H1 (cell line): ENCODE results near the gene RAI14. TPM values are rescaled to one million over a fixed set of nuclear protein-coding genes. Genes with fewer than 3 reads are reported as not detected.
A peak's percentile ranks its signal among the peaks of the same experiment; 100 is the strongest.

Experiments used
- CTCF ChIA-PET: fragments of 300-600 bp; sonication (Branson Sonifier 250); formaldehyde crosslinking; loops from one replicate; lab custom pipeline; 2021; ENCODE audit not compliant: partially characterized antibody; lab: Charles Lee
- POLR2A ChIA-PET: fragments of 300-600 bp; sonication (Branson Sonifier 250); formaldehyde crosslinking; loops from one replicate; lab custom pipeline; 2021; ENCODE audit warnings: inconsistent platforms; ENCODE audit not compliant: partially characterized antibody; lab: Charles Lee
- DNase-seq, 2 experiments: peaks; one replicate each; pipeline versions ENCODE4 v3.0.0 to v3.0.0-alpha.2; 2010 to 2022; ENCODE audit warnings: low spot score in 2 of 2, low read depth in 1 of 2, mixed read lengths in 1 of 2
- FAIRE-seq: peaks from 2 replicates; lab custom pipeline; 2011; peaks lifted over from hg19 to GRCh38; lab: Jason Lieb, UNC
- H2AFZ ChIP-seq: 2 replicates; pipeline ENCODE4 v1.8.1; 2012; ENCODE audit warnings: low read length, inconsistent platforms
- H2AK5ac ChIP-seq: 2 replicates; pipeline ENCODE4 v1.6.1; 2013; ENCODE audit warnings: low read depth, low read length
- H2BK120ac ChIP-seq: replicated peaks from 2 replicates; pipeline ENCODE3; 2013; ENCODE audit warnings: low read depth, low read length, inconsistent platforms
- H2BK12ac ChIP-seq: 2 replicates; pipeline ENCODE4 v1.6.1; 2013; ENCODE audit warnings: low read depth, low read length
- H2BK15ac ChIP-seq: 2 replicates; pipeline ENCODE4 v1.6.1; 2013; ENCODE audit warnings: low read length
- H2BK20ac ChIP-seq: 2 replicates; pipeline ENCODE4 v1.6.1; 2013; ENCODE audit warnings: low read length
- H2BK5ac ChIP-seq: 2 replicates; pipeline ENCODE4 v1.6.1; 2013; ENCODE audit warnings: low read depth, low read length
- H3K14ac ChIP-seq: 2 replicates; pipeline ENCODE4 v1.6.1; 2013; ENCODE audit warnings: inconsistent platforms; ENCODE audit not compliant: insufficient read length
- H3K18ac ChIP-seq: 2 replicates; pipeline ENCODE4 v1.6.1; 2013; ENCODE audit warnings: low read length; ENCODE audit errors: extremely low read depth
- H3K23ac ChIP-seq: 2 replicates; pipeline ENCODE4 v1.6.1; 2013; ENCODE audit warnings: inconsistent platforms; ENCODE audit not compliant: insufficient read length
- H3K23me2 ChIP-seq: 2 replicates; pipeline ENCODE4 v1.6.1; 2013; ENCODE audit warnings: low read depth, low read length
- H3K27ac ChIP-seq: 2 replicates; pipeline ENCODE4 v1.6.1; 2011; ENCODE audit warnings: low read depth, low read length, inconsistent platforms
- H3K27me3 ChIP-seq, 4 experiments: replicated peaks in 1 of 4; 1 replicate in 1 of 4; 2 replicates in 3 of 4; pipeline versions ENCODE4 v1.6.1 to v1.8.1; 2011 to 2013; ENCODE audit warnings: low read length in 3 of 4, mild to moderate bottlenecking in 3 of 4, inconsistent platforms in 2 of 4, mixed read lengths in 2 of 4, moderate library complexity in 1 of 4; ENCODE audit not compliant: control insufficient read depth in 3 of 4, insufficient read depth in 3 of 4; ENCODE audit errors: extremely low read depth in 1 of 4
- H3K36me3 ChIP-seq, 4 experiments: 2 replicates each; pipeline versions ENCODE4 v1.6.1 to v1.8.1; 2011 to 2013; ENCODE audit warnings: mild to moderate bottlenecking in 4 of 4, low read length in 3 of 4, moderate library complexity in 2 of 4, control low read depth in 1 of 4, inconsistent platforms in 1 of 4; ENCODE audit not compliant: insufficient read depth in 4 of 4, control insufficient read depth in 2 of 4
- H3K4ac ChIP-seq: replicated peaks from 2 replicates; pipeline ENCODE3; 2013; ENCODE audit warnings: low read length, low read depth, mixed read lengths, inconsistent platforms; ENCODE audit not compliant: insufficient read length
- H3K4me1 ChIP-seq, 4 experiments: replicated peaks in 1 of 4; 1 replicate in 1 of 4; 2 replicates in 3 of 4; pipeline versions ENCODE4 v1.6.1 to v1.8.1; 2011 to 2013; ENCODE audit warnings: low read length in 3 of 4, inconsistent platforms in 2 of 4, mixed read lengths in 1 of 4; ENCODE audit not compliant: insufficient read depth in 4 of 4, control insufficient read depth in 3 of 4
- H3K4me2 ChIP-seq, 2 experiments: 2 replicates each; pipeline versions ENCODE4 v1.6.1 to v1.8.1; 2011 to 2013; ENCODE audit warnings: low read depth in 2 of 2, low read length in 2 of 2, control low read depth in 1 of 2, inconsistent platforms in 1 of 2, mild to moderate bottlenecking in 1 of 2; ENCODE audit not compliant: insufficient read depth in 1 of 2
- H3K4me3 ChIP-seq, 4 experiments: fragments of 200-600, 300-600 bp in 1 of 4; sonication (generic), shearing (Covaris generic), sonication (Bioruptor Twin) in 1 of 4; 2 replicates each; pipeline versions ENCODE4 v1.5.1 to v1.8.1; 2011 to 2016; ENCODE audit warnings: low read length in 4 of 4, low read depth in 3 of 4, control low read depth in 2 of 4, inconsistent platforms in 2 of 4, mild to moderate bottlenecking in 2 of 4, mixed read lengths in 1 of 4, moderate library complexity in 1 of 4; ENCODE audit not compliant: insufficient read depth in 2 of 4; ENCODE audit errors: extremely low read depth in 1 of 4
- H3K56ac ChIP-seq: replicated peaks from 2 replicates; pipeline ENCODE3; 2013; ENCODE audit warnings: low read depth, mild to moderate bottlenecking, mixed read lengths, low read length, inconsistent platforms; ENCODE audit not compliant: insufficient read length
- H3K79me1 ChIP-seq: 2 replicates; pipeline ENCODE4 v1.6.1; 2013; ENCODE audit warnings: low read depth, low read length, control low read depth
- H3K79me2 ChIP-seq, 2 experiments: 2 replicates each; pipeline versions ENCODE4 v1.6.1 to v1.8.1; 2012 to 2013; ENCODE audit warnings: low read length in 2 of 2, mild to moderate bottlenecking in 2 of 2, inconsistent platforms in 1 of 2; ENCODE audit not compliant: insufficient read depth in 2 of 2, control insufficient read depth in 1 of 2
- H3K9ac ChIP-seq, 4 experiments: replicated peaks in 1 of 4; 1 replicate in 1 of 4; 2 replicates in 3 of 4; pipeline versions ENCODE4 v1.6.1 to v1.8.1; 2011 to 2013; ENCODE audit warnings: low read depth in 3 of 4, low read length in 3 of 4, control low read depth in 2 of 4, mild to moderate bottlenecking in 2 of 4, moderate library complexity in 2 of 4, inconsistent platforms in 1 of 4; ENCODE audit errors: extremely low read depth in 1 of 4
- H3K9me3 ChIP-seq, 2 experiments: 2 replicates each; pipeline versions ENCODE4 v1.6.1 to v1.8.1; 2012 to 2013; ENCODE audit warnings: mild to moderate bottlenecking in 2 of 2, moderate library complexity in 2 of 2, control low read depth in 1 of 2, inconsistent platforms in 1 of 2, low read depth in 1 of 2, low read length in 1 of 2, mixed read lengths in 1 of 2; ENCODE audit not compliant: insufficient read depth in 2 of 2
- H4K20me1 ChIP-seq, 2 experiments: replicated peaks in 1 of 2; 2 replicates each; pipeline versions ENCODE3 to v1.8.1; 2011 to 2013; ENCODE audit warnings: inconsistent platforms in 2 of 2, low read length in 2 of 2, mild to moderate bottlenecking in 1 of 2; ENCODE audit not compliant: insufficient read depth in 2 of 2, control insufficient read depth in 1 of 2
- H4K5ac ChIP-seq: 2 replicates; pipeline ENCODE4 v1.6.1; 2013; ENCODE audit warnings: low read length, low read depth, mixed read lengths, inconsistent platforms; ENCODE audit not compliant: insufficient read length
- H4K8ac ChIP-seq: 2 replicates; pipeline ENCODE4 v1.8.0; 2013; ENCODE audit warnings: mild to moderate bottlenecking, moderate library complexity, low read length, inconsistent platforms; ENCODE audit not compliant: insufficient read depth; ENCODE audit errors: extremely low read depth
- H4K91ac ChIP-seq: replicated peaks from 2 replicates; pipeline ENCODE3; 2013; ENCODE audit warnings: low read length, mixed read lengths, inconsistent platforms; ENCODE audit not compliant: insufficient read length
- BACH1 ChIP-seq: IDR thresholded peaks from 2 replicates; pipeline ENCODE4 v1.6.1; 2012; ENCODE audit warnings: low read length, improper control_type of control experiment
- BRCA1 ChIP-seq: IDR thresholded peaks from 2 replicates; pipeline ENCODE4 v1.6.1; 2012; ENCODE audit warnings: low read depth, low read length, improper control_type of control experiment
- CEBPB ChIP-seq: IDR thresholded peaks from 2 replicates; pipeline ENCODE4 v1.6.1; 2012; ENCODE audit warnings: low read depth, low read length
- GABPA ChIP-seq: IDR thresholded peaks from 2 replicates; pipeline ENCODE4 v1.6.1; 2011; ENCODE audit warnings: mild to moderate bottlenecking, low read length, moderate library complexity, borderline replicate concordance; ENCODE audit not compliant: insufficient read depth
- HDAC2 ChIP-seq, 2 experiments: fragments of 300-600 bp in 1 of 2; sonication (generic) in 1 of 2; IDR thresholded peaks; 2 replicates each; pipeline ENCODE4 v1.6.1; 2011 to 2012; ENCODE audit warnings: low read depth in 2 of 2, low read length in 2 of 2, mild to moderate bottlenecking in 2 of 2, moderate library complexity in 2 of 2, borderline replicate concordance in 1 of 2, inconsistent platforms in 1 of 2
- JUND ChIP-seq: IDR thresholded peaks from 2 replicates; pipeline ENCODE4 v1.6.1; 2011; ENCODE audit warnings: mild to moderate bottlenecking, improper control_type of control experiment, low read length
- KDM5A ChIP-seq: fragments of 200-600 bp; IDR thresholded peaks from 2 replicates; pipeline ENCODE4 v1.7.1; 2012; ENCODE audit warnings: mild to moderate bottlenecking, low read length, inconsistent platforms, mixed read lengths
- MAX ChIP-seq: IDR thresholded peaks from 2 replicates; pipeline ENCODE4 v1.6.1; 2012; ENCODE audit warnings: inconsistent platforms
- PHF8 ChIP-seq: fragments of 200-600 bp; sonication (generic); conservative IDR thresholded peaks from 2 replicates; pipeline ENCODE4 v1.7.1; 2012; ENCODE audit warnings: low read depth, mild to moderate bottlenecking, inconsistent platforms, low read length, moderate library complexity
- RFX5 ChIP-seq: IDR thresholded peaks from 2 replicates; pipeline ENCODE4 v1.6.1; 2011; ENCODE audit warnings: low read depth, low read length, improper control_type of control experiment, borderline replicate concordance
- SUZ12 ChIP-seq: fragments of 200-600 bp; sonication (generic); IDR thresholded peaks from 2 replicates; pipeline ENCODE4 v1.6.1; 2012; ENCODE audit warnings: mild to moderate bottlenecking, inconsistent platforms, low read length, moderate library complexity, mixed read lengths
- TAF1 ChIP-seq: IDR thresholded peaks from 2 replicates; pipeline ENCODE4 v1.6.1; 2011; ENCODE audit warnings: mild to moderate bottlenecking, low read depth, low read length
- ZNF274 ChIP-seq: IDR thresholded peaks from 2 replicates; pipeline ENCODE4 v1.7.0; 2012; ENCODE audit warnings: low read length, borderline replicate concordance; ENCODE audit errors: extremely low read depth
- WGBS, 2 experiments: shearing (Covaris generic) in 1 of 2; methylation state at CpG; one replicate each; pipeline versions ENCODE4 v1.1.6 to v1.1.7; 2013 to 2015; ENCODE audit warnings: low lambda C conversion rate in 2 of 2, mixed read lengths in 2 of 2, inconsistent platforms in 1 of 2, low coverage in 1 of 2, missing lambda C conversion rate in 1 of 2; ENCODE audit not compliant: insufficient replicate concordance in 2 of 2, insufficient coverage in 1 of 2, insufficient read length in 1 of 2; ENCODE audit errors: extremely low coverage in 1 of 2, missing lambda C conversion rate in 1 of 2; 5-methylcytosine and 5-hydroxymethylcytosine counted together
- polyA plus RNA-seq, 7 experiments: library from polyadenylated mRNA; depleted of rRNA in 3 of 7; stranded (reverse) in 5 of 7; unstranded in 2 of 7; fragments of >200 nt in 5 of 7; fragments of 200-250 nt in 2 of 7; gene quantifications; 1 replicate in 5 of 7; 2 replicates in 1 of 7; 4 replicates in 1 of 7; pipeline versions ENCODE4 v1.2.1 to v1.2.3, GENCODE V29; 2011 to 2013; ENCODE audit warnings: missing spikeins in 2 of 7, mixed read lengths in 2 of 7
- total RNA-seq: library from RNA; stranded (reverse); fragmentation: NEBNext Ultra II Directional; extraction: Animal tissue kit (Norgen Biotek cat#: 25700); gene quantifications from 2 replicates; pipeline ENCODE4 v1.2.1, GENCODE V29; 2021

The RAI14 gene
- total and polyA plus RNA-seq, 2 of the 8 experiments (the other 6 are each of a cell fraction or from before 2014, with no cell fraction given) = 48.4 to 210 TPM

- CTCF ChIA-PET = no interaction called here
- Histone ChIP-seq H3K56ac (no peak overlapping the region), H4K5ac (no peak overlapping the region), H3K23ac (no peak overlapping the region), H3K4me3 (no peak overlapping the region), H3K14ac (no peak overlapping the region), H2BK15ac (no peak overlapping the region), H4K20me1 (no peaks in the 10 kb centered on the region), H3K79me2 (no peaks in the 10 kb centered on the region), H2AFZ (no peak overlapping the region), H3K36me3 (no peaks in the 10 kb centered on the region), H2AK5ac (no peak overlapping the region), H3K9me3 (no peaks in the 10 kb centered on the region), H2BK120ac (no peak overlapping the region), H3K4me1 (peaks cover 2 to 7% (median 3%) of the 10 kb centered on the region in 4 experiments; a peak in 4 of 7 replicates), H3K27me3 (no peaks in the 10 kb centered on the region), H3K18ac (no peak overlapping the region), H3K27ac (no peak overlapping the region), H3K4me2 (peak overlapping the region in 1 of 2 experiments; percentile 19; a peak in 1 of 4 replicates), H2BK12ac (peak overlapping the region; percentile 93; the same call in 1 of the 2 replicates), H3K23me2 (0 out of 2 replicates have a peak, but pooled peaks cover 4% of the 10 kb centered on the region), H2BK5ac (peak overlapping the region; percentile 58; the same call in 1 of the 2 replicates), H3K9ac (no peak overlapping the region), H3K4ac (no peak overlapping the region), H4K8ac (no peak overlapping the region), H4K91ac (no peak overlapping the region), H2BK20ac (no peak overlapping the region), H3K79me1 (no peaks in the 10 kb centered on the region)
- WGBS, 2 experiments = 60% methylated on average over 6 of the region's 6 CpGs; no CpG with 5 or more reads in 1 of the 2 experiments
- TF ChIP-seq MAX = no peak
- TF ChIP-seq BRCA1 = no peak
- TF ChIP-seq SUZ12 = no peak
- TF ChIP-seq TAF1 = no peak
- no peak for TF ChIP-seq PHF8
- TF ChIP-seq RFX5 = no peak
- no peak for TF ChIP-seq CEBPB
- no peak for TF ChIP-seq GABPA
- no peak for TF ChIP-seq ZNF274
- no peak for TF ChIP-seq BACH1
- TF ChIP-seq JUND = no peak
- TF ChIP-seq KDM5A = no peak
- no peak for TF ChIP-seq HDAC2 (IDR thresholded peaks at IDR 0.05; ENCODE audit: borderline replicate concordance in 1 of 2, low read depth in 2 of 2, low read length in 2 of 2)
- POLR2A ChIA-PET = interaction anchor here (1.3 kb wide), 1 partner anchor 46 kb away, joined by 5 read pairs; the partner anchor contains the start of gene RAI14
- DNase-seq (no peak), FAIRE-seq (no peak)
Observed at GRCh38 chr5:34609951-34610441, 46.1 kb upstream of the RAI14 start.
